Measurements from ENCODE around the gene PER2. TPM values are rescaled to one million over a fixed set of nuclear protein-coding genes. Genes with fewer than 3 reads are reported as not detected.

The PER2 gene
- total and polyA plus RNA-seq, 2 of the 13 experiments (the other 11 are each of a cell fraction or from before 2014, with no cell fraction given): 5.1 to 9.4 TPM

DNA sequence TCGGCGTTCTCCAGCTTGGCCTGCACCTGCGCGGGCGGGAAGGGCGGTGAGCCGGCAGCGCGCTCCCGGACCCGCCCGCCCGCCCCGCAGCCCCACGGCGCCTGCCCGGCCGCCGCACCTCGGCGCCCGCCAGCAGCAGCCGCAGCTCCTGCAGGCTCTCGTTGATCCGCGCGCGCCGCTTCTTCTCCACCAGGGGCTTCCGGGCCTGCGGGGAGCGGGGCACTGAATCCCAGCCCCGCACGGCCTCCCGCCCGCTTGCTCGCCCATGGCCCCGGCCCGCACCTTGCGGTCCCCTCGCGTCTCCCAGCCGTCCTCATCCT lies 48.9 kb downstream of the PER2 start (continued):
- TF ChIP-seq, protein P1, sequence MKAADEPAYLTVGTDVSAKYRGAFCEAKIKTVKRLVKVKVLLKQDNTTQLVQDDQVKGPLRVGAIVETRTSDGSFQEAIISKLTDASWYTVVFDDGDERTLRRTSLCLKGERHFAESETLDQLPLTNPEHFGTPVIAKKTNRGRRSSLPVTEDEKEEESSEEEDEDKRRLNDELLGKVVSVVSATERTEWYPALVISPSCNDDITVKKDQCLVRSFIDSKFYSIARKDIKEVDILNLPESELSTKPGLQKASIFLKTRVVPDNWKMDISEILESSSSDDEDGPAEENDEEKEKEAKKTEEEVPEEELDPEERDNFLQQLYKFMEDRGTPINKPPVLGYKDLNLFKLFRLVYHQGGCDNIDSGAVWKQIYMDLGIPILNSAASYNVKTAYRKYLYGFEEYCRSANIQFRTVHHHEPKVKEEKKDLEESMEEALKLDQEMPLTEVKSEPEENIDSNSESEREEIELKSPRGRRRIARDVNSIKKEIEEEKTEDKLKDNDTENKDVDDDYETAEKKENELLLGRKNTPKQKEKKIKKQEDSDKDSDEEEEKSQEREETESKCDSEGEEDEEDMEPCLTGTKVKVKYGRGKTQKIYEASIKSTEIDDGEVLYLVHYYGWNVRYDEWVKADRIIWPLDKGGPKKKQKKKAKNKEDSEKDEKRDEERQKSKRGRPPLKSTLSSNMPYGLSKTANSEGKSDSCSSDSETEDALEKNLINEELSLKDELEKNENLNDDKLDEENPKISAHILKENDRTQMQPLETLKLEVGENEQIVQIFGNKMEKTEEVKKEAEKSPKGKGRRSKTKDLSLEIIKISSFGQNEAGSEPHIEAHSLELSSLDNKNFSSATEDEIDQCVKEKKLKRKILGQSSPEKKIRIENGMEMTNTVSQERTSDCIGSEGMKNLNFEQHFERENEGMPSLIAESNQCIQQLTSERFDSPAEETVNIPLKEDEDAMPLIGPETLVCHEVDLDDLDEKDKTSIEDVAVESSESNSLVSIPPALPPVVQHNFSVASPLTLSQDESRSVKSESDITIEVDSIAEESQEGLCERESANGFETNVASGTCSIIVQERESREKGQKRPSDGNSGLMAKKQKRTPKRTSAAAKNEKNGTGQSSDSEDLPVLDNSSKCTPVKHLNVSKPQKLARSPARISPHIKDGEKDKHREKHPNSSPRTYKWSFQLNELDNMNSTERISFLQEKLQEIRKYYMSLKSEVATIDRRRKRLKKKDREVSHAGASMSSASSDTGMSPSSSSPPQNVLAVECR (CRISPR knock-in tag; IDR thresholded peaks at IDR 0.05; ENCODE audit: borderline replicate concordance): peak; percentile 52; the same call in 1 of the 2 replicates
- TF ChIP-seq, protein P2, sequence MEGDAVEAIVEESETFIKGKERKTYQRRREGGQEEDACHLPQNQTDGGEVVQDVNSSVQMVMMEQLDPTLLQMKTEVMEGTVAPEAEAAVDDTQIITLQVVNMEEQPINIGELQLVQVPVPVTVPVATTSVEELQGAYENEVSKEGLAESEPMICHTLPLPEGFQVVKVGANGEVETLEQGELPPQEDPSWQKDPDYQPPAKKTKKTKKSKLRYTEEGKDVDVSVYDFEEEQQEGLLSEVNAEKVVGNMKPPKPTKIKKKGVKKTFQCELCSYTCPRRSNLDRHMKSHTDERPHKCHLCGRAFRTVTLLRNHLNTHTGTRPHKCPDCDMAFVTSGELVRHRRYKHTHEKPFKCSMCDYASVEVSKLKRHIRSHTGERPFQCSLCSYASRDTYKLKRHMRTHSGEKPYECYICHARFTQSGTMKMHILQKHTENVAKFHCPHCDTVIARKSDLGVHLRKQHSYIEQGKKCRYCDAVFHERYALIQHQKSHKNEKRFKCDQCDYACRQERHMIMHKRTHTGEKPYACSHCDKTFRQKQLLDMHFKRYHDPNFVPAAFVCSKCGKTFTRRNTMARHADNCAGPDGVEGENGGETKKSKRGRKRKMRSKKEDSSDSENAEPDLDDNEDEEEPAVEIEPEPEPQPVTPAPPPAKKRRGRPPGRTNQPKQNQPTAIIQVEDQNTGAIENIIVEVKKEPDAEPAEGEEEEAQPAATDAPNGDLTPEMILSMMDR (CRISPR knock-in tag; IDR thresholded peaks at IDR 0.05): 0 out of 2 replicates have a peak, but pooled peaks have one; percentile 4
- TF ChIP-seq ZNF549 (CRISPR knock-in tag; IDR thresholded peaks at IDR 0.05) (0 out of 2 replicates have a peak, but pooled peaks have one; percentile 15), ZNF678 (CRISPR knock-in tag; IDR thresholded peaks at IDR 0.05) (no peak), NCOA2 (CRISPR knock-in tag; IDR thresholded peaks at IDR 0.05) (no peak), MED13 (CRISPR knock-in tag; IDR thresholded peaks at IDR 0.05) (no peak), ARID2 (CRISPR knock-in tag; IDR thresholded peaks at IDR 0.05; ENCODE audit: borderline replicate concordance) (no peak), MXI1 (IDR thresholded peaks at IDR 0.05; ENCODE audit: borderline replicate concordance, low read depth, low read length) (no peak), ZSCAN20 (CRISPR knock-in tag; IDR thresholded peaks at IDR 0.05; ENCODE audit: borderline replicate concordance) (no peak), MTA3 (CRISPR knock-in tag; IDR thresholded peaks at IDR 0.05) (no peak), SOX13 (IDR thresholded peaks at IDR 0.05) (no peak), SOX13 (CRISPR knock-in tag; conservative IDR thresholded peaks at IDR 0.05 in 1 of 2, IDR thresholded peaks at IDR 0.05 in 1 of 2) (no peak), IRF2 (CRISPR knock-in tag; IDR thresholded peaks at IDR 0.05) (no peak)
- TF ChIP-seq, protein P3, sequence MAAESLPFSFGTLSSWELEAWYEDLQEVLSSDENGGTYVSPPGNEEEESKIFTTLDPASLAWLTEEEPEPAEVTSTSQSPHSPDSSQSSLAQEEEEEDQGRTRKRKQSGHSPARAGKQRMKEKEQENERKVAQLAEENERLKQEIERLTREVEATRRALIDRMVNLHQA (CRISPR knock-in tag; IDR thresholded peaks at IDR 0.05): no peak
- TF ChIP-seq, protein P4, sequence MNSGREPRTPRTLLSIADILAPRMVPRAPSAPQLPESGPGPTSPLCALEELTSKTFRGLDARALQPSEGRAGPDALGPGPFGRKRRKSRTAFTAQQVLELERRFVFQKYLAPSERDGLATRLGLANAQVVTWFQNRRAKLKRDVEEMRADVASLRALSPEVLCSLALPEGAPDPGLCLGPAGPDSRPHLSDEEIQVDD (CRISPR knock-in tag; IDR thresholded peaks at IDR 0.05; ENCODE audit: borderline replicate concordance): no peak
- TF ChIP-seq, protein P5, sequence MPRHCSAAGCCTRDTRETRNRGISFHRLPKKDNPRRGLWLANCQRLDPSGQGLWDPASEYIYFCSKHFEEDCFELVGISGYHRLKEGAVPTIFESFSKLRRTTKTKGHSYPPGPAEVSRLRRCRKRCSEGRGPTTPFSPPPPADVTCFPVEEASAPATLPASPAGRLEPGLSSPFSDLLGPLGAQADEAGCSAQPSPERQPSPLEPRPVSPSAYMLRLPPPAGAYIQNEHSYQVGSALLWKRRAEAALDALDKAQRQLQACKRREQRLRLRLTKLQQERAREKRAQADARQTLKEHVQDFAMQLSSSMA (CRISPR knock-in tag; IDR thresholded peaks at IDR 0.05): 0 out of 2 replicates have a peak, but pooled peaks have one; percentile 23
- TF ChIP-seq, protein P6, sequence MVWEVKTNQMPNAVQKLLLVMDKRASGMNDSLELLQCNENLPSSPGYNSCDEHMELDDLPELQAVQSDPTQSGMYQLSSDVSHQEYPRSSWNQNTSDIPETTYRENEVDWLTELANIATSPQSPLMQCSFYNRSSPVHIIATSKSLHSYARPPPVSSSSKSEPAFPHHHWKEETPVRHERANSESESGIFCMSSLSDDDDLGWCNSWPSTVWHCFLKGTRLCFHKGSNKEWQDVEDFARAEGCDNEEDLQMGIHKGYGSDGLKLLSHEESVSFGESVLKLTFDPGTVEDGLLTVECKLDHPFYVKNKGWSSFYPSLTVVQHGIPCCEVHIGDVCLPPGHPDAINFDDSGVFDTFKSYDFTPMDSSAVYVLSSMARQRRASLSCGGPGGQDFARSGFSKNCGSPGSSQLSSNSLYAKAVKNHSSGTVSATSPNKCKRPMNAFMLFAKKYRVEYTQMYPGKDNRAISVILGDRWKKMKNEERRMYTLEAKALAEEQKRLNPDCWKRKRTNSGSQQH (CRISPR knock-in tag; IDR thresholded peaks at IDR 0.05; ENCODE audit: low read depth): 0 out of 2 replicates have a peak, but pooled peaks have one; percentile 11
- TF ChIP-seq, protein P7, sequence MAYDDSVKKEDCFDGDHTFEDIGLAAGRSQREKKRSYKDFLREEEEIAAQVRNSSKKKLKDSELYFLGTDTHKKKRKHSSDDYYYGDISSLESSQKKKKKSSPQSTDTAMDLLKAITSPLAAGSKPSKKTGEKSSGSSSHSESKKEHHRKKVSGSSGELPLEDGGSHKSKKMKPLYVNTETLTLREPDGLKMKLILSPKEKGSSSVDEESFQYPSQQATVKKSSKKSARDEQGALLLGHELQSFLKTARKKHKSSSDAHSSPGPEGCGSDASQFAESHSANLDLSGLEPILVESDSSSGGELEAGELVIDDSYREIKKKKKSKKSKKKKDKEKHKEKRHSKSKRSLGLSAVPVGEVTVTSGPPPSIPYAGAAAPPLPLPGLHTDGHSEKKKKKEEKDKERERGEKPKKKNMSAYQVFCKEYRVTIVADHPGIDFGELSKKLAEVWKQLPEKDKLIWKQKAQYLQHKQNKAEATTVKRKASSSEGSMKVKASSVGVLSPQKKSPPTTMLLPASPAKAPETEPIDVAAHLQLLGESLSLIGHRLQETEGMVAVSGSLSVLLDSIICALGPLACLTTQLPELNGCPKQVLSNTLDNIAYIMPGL (CRISPR knock-in tag; IDR thresholded peaks at IDR 0.05; ENCODE audit: borderline replicate concordance in 1 of 2, low read depth in 1 of 2): no peak
